HG03439 (cell line): ENCODE data around the gene FAM210A.

ENCODE experiments used
- ATAC-seq: cut with Tn5 transposase; IDR thresholded peaks from one replicate; pipeline ENCODE4 v1.9.1; 2021; ENCODE audit warnings: mild to moderate bottlenecking, moderate library complexity; ENCODE audit not compliant: unreplicated experiment

FAM210A gene

GRCh38 chr18:13649397-13650390 is 76.7 kb downstream of the FAM210A start:
- ATAC-seq, result no peak

DNA sequence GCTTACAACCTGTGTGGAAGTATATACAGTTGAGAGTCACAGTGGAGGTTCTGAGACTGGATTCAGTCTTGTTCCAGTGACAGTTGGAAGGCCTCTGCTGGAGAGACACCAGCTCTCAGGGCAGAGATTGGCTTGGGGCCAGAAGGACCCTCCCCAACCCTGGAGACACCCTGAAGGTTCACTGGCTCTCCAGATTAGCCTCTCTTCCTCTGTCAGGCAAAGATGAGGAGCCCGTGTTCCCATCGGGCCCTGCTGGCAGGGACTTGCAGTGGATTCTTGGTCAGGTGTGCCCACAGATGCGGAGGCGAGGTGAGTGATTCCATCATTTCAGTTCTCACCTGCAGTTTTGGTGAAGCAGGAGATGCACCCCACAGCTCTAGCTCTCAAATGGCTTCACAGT is 78.6 kb downstream of the FAM210A start:
- no peak for ATAC-seq

- ATAC-seq, result no peak
These were observed 79.7 kb downstream of the FAM210A start for GRCh38 chr18:13646633-13647032.

DNA sequence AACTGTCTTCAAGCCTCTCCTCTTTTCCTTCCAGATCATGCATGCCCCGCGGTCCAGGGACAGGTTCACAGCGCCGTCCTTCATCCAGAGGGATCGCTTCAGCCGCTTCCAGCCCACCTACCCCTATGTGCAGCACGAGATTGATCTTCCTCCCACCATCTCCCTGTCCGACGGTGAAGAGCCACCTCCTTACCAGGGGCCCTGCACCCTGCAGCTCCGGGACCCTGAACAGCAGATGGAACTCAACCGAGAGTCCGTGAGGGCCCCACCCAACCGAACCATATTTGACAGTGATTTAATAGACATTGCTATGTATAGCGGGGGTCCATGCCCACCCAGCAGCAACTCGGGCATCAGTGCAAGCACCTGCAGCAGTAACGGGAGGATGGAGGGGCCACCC is 81.3 kb downstream of the FAM210A start:
- ATAC-seq, result no peak

- no peak for ATAC-seq
These were observed 83.1 kb downstream of the FAM210A start for GRCh38 chr18:13643261-13643751.

DNA sequence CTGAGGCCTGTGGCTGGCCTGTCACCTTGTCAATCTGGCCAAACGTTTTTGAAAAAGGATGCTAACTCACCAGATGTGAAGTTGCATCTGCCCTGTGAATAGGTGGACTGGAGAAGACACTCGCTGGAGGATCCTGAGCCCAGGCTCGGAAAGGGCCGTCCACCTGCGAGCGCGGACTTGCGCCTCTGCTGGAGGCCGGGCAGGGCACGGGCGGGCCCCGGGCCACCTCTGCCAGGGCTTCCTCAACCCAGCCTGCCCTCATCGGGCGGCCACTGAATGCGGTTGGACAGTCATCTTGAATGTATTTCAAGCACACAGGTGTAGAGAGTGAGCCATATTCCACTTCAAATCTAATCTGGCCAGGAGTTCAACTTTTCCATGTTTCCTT is 83.9 kb downstream of the FAM210A start:
- ATAC-seq, result no peak

DNA sequence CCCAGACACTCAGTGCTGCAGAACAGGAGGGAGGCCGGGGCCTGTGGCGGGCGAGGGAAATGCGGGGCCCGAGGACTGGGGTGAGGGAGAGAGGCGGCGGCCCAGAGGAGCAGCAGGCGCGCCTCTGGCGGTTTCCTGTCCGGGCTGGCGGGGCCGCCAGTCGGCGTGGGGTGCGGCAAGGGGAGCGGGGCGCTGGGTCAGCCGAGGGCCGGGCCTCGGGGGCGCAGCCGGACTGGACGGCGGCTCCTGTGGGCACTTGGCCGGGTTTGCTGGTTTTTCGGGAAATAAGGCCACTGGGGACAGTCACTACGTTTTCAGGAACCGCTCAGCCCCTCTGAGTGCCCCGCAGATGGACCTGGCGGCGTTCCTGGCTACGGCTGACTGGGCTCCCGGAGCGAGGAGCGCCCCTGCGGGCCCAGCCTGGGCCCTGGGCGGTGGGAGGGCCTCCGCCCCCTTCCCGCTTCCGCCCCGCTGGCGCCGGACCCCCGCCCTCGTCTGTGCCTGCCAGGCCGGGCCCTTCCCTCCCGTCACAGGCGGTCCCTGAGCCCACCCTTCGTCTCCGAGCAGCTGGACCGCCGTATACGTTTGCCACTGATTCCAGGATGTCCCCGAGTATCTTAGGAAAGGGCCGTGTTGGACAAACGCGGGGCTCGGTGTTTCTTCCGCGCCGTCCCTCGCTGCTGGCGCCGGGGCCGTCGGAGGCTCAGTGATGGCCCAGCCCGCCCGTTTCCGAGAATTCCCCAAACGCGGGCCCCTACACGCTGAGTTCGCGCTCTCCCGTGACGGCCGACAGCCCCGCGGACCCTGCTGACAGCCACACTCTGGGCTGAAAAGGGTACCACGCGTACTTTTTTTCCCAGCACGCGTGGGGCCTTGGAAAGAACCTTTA is 84.6 kb downstream of the FAM210A start:
- ATAC-seq, result no peak

- no peak for ATAC-seq
These were observed 86.0 kb downstream of the FAM210A start for GRCh38 chr18:13640266-13640860.

DNA sequence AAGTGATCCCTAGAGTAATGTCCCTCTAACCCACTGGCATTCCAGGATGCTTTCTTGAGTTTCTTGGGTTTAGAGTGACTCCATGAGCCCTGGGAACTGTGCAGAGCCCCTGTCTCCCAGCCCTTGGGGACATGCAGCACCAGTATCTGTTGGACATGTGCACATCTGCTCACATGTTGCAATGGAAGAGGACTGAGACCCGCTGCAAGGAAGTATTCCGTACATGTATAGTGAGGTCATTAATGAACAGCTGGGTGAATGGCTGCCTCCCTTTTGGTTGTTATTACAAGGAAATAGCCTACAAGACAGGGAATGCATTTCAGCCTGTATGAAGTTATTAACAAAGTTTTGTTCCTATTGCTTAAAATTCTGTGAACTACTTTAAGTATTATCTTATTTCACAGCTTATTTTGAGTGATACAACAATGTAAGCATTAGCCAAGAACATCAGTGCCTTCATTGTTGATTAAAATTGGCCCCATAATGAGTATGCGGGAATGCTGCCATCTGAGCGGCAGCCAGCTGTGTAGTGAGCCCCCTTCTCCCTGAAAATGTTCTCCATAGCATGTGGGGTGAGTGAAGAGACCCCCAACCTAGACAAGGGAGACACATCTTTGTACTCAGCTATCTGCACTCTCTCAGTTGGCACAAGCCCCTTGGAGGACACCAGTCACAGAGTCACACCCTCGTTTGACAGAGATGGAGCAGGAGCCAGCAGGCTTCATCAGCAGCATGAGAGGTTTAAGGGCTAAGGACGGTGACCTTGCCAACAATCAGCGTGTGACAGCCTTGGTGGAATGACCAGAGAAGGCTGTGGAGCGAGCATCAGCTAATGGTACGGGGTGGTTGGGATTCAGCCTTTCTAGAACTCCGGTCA is 87.4 kb downstream of the FAM210A start:
- ATAC-seq, result no peak

GRCh38 chr18:13635046-13635445 is 91.3 kb downstream of the FAM210A start:
- no peak for ATAC-seq

GRCh38 chr18:13633700-13634099 is 92.7 kb downstream of the FAM210A start:
- no peak for ATAC-seq

DNA sequence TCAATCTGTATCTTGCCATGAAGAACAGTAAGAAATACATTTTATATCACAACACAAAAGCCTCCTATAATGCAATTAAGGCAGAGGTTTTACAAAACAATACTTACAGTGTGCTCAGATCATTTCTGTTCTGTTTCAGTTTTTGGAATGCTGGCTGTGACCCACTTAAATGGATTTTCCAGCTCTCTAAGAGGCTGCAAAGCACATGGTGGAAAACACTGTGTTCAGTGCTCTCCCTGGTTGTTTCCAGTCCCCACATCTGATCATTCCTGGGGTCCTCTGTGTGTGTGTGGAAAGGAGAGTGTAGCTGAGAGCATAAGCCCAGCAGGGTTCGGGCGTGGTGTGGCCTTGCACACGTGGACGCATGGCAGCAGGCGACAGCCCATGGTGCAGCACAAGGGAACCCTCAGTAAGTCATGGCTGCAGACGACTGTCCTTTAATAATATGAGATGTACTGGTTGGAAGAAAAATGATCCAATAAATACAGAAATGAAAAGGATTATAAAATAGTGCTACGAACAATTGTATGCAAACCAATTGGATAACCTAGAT is 95.6 kb downstream of the FAM210A start:
- no peak for ATAC-seq

GRCh38 chr18:13629841-13630715 is 96.3 kb downstream of the FAM210A start:
- ATAC-seq, result no peak

GRCh38 chr18:13628211-13628610 is 98.1 kb downstream of the FAM210A start:
- ATAC-seq, result no peak

DNA sequence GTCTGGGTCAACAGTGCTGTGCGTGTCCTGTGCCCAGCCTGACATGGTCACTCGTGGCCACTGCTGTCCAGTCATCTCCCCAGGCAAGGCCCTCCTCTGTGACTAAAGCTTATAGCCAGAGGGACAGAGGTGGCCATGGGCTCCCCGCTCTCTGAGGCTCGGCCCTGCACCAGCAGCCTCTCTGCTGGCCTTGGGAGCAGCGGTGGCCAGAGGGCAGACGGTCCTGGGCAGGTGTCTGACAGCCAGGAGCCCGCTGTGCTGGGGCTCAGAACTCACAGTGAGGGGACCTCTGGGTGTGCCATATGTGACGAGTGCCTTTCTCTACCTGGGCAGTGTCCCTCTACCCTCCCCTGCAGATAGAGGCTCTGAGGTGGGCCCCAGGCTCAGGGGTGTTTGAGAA is 98.7 kb downstream of the FAM210A start:
- ATAC-seq, result no peak

- ATAC-seq, result no peak
These were observed 99.8 kb downstream of the FAM210A start for GRCh38 chr18:13626544-13626908.

GRCh38 chr18:13625843-13626543 is 100.4 kb downstream of the FAM210A start:
- no peak for ATAC-seq

DNA sequence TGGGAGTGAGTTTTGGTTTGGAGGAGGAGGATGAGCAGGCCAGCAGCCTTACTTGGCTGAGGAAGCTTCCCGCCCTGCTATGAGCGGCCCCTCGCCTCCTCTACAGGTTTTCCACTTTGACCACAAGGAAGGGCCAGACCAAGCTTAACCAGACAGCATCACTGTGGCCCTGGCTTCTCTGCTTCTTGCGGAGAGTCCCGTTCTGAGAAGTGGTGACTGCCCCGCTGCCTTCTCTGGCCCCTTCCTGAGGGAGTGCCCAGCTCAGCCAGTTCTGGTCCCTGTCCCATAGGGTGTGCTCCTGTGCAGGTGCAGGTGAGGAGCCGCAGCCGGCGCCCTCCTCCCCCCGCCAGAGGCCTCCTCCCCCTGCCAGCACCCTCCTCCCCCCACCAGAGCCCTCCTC is 101.0 kb downstream of the FAM210A start:
- ATAC-seq, result no peak
